Right lobe of liver (tissue), 4 donors: Measurements from ENCODE around the gene SLC25A27.

ENCODE experiments used
- CTCF ChIP-seq, 4 donors: fragments of 200-600 bp in 3 of 4; fragments of 450-650 bp in 1 of 4; IDR thresholded peaks; one replicate each; pipeline versions ENCODE4 v1.5.1 to v1.8.0; 2016 to 2022; ENCODE audit warnings: antibody characterized with exemption in 4 of 4, mild to moderate bottlenecking in 2 of 4
- POLR2A ChIP-seq: fragments of 450-650 bp; IDR thresholded peaks from one replicate; pipeline ENCODE4 v1.6.1; 2017; ENCODE audit warnings: antibody characterized with exemption, mild to moderate bottlenecking
- donor health status: DM: no; HTN: no; CAD: no.
- donor health status: DM: no; HTN: no; CAD: no.
- donor health status: DM: no; HTN: yes; CAD: no.

GRCh38 chr6:46684771-46685170 is 32.0 kb downstream of the SLC25A27 start:
- no peak for TF ChIP-seq CTCF (IDR thresholded peaks at IDR 0.05)
- no peak for TF ChIP-seq POLR2A
